HCT116 (cell line): ENCODE data around the gene ZNF320.

Experiments
- CEBPB ChIP-seq: IDR thresholded peaks from 2 replicates; pipeline ENCODE4 v1.6.1; 2012; ENCODE audit warnings: low read depth
- CTCF ChIP-seq, 3 experiments: fragments of 200-600 bp in 1 of 3; sonication (generic) in 1 of 3; IDR thresholded peaks in 2 of 3; conservative IDR thresholded peaks in 1 of 3; 2 replicates each; pipeline ENCODE4 v1.5.1; 2012 to 2017; ENCODE audit warnings: low read depth in 2 of 3, low read length in 2 of 3, antibody characterized with exemption in 1 of 3, borderline replicate concordance in 1 of 3, control low read depth in 1 of 3, mild to moderate bottlenecking in 1 of 3, mixed read lengths in 1 of 3, mixed run types in 1 of 3, moderate library complexity in 1 of 3; ENCODE audit not compliant: insufficient read depth in 1 of 3
- POLR2A ChIP-seq: IDR thresholded peaks from 2 replicates; pipeline ENCODE4 v1.7.0; 2011; ENCODE audit warnings: borderline replicate concordance; ENCODE audit not compliant: insufficient read depth, insufficient read length; ENCODE audit errors: extremely low read depth

DNA sequence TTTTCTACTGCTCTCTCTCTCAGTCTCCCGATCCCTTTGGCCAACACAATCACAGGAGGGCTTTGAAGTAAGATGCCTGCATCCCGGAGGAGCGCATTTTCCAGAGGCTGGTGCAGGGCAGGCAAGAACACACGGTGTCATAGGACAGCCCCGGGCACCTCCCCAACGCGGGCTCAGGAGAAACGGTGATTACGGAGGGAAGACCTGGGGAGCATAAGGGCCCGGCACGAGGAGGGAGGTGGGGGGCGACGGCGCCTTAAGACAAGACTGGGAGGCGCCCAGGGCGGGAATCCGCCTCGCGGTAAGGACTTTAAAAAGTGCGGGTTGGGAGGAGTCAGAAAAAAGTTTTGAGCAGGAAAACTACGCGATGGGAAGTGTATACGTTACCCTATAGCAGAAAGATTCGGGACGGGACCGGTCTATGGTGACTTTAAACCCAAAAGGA, 44.5 kb upstream of the ZNF320 start:
- TF ChIP-seq CTCF (IDR thresholded peaks at IDR 0.05 in 2 of 3, conservative IDR thresholded peaks at IDR 0.05 in 1 of 3; ENCODE audit: borderline replicate concordance in 1 of 3, insufficient read depth in 1 of 3, low read depth in 2 of 3, low read length in 2 of 3) (no peak), POLR2A (no peak), CEBPB (no peak)
